ENCODE results near the gene NOTCH3.
A peak's percentile ranks its signal among the peaks of the same experiment; 100 is the strongest.

Gene NOTCH3

DNA sequence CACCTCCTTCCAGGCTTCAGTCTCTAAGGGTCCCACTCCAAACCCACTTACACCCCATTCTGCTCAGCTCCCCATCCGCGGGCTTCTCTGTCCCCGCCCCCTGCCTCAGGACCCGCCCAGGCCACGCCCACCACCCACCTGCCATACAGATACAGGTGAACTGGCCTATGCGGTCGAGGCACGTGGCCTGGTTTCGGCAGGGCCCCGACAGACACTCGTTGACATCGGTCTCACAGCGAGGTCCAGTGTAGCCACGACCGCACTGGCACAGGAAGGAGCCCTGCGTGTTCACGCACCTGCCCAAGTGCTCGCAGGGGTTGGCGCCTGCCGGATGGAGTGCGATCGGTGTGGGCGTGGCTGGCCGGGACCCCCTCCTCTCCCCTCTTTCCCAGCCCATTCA lies 11.9 kb downstream of the NOTCH3 start:
- Histone ChIP-seq H3K4me1 (ENCODE audit: control insufficient read depth, insufficient read depth, low read length) (peaks cover 4% of the 10 kb centered on the region), H3K36me3 (ENCODE audit: control insufficient read depth, insufficient read depth, low read length, severe bottlenecking) (peaks cover 27% of the 10 kb centered on the region), H3K9me3 (ENCODE audit: control insufficient read depth, low read length) (no peaks in the 10 kb centered on the region), H3K9ac (ENCODE audit: low read length) (no peak overlapping the region), H3K4me3 (ENCODE audit: low read length) (no peak overlapping the region), H3K27me3 (replicated peaks; ENCODE audit: control insufficient read depth, insufficient read depth, low read length) (no peaks in the 10 kb centered on the region)
- no peak for DNase-seq (ENCODE audit: low read depth)

DNA sequence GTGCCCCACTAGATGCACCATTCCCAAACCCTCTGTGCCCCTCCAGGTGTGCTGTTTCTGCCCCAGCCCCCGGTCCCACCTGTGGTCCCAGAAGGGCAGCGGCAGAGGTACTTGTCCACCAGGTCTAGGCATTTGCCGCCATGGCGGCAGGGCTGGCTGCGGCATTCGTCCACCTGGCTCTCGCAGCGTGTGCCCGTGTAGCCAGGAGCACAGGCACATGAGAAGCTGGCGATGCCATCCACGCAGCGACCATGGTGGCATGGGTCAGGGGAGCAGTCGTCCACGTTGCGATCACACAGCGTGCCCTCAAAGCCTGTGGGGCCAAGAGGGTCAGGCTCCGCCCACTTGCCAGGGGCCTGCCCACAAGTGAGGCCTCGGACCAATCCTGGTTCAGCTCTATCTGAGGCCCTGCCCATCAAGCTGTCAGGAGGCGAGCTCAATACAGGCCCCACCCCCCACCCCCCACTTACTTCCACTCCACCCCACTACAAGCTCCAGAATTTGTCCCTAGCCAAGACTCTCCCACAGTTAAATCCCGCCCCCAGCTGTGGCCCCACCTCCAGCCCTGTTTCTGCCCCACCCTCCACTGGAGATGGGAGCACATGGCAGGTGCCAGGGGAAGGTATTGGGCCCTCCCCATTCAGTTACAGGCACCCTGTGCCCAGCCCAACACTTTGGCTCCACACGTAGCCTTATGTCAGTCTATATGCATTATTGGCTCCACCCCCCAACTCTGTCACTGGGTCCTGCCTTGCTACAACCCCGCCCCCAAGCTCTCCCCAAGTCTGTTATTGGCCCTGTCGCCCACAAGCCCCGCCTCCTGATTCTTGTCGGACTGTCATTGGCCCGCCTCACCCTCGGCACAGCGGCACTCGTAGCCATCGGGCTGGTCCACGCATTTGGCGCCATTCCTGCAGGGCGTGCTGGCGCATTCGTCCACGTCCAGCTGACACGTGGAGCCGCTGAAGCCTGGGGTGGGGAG lies 13.5 kb downstream of the NOTCH3 start:
- peaks cover 27% of the 10 kb centered on the region for H3K36me3 ChIP-seq (ENCODE audit: control insufficient read depth, insufficient read depth, low read length, severe bottlenecking)

DNA sequence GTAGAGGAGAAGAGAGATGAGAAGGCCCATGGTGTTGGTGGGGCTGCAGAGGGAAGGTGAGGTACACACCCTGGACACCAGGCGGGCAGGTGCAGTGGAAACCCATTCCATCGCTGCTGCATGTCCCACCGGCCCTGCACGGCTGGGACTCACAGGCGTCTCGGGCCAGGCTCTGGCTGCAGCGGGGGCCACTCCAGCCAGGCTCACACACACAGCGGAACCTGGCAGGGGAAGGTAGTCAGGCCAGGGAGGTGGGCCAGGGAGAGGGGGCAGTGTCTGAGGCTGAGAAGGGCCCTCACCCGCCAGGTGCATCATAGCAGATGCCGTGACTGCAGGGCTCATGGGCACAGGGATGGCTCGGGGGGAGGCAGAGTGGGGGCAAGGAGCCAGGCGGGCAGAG lies 15.6 kb downstream of the NOTCH3 start:
- Histone ChIP-seq H3K4me1 (ENCODE audit: control insufficient read depth, insufficient read depth, low read length) (peaks cover 4% of the 10 kb centered on the region), H3K4me3 (ENCODE audit: low read length) (no peak overlapping the region), H3K9ac (ENCODE audit: low read length) (no peak overlapping the region), H3K9me3 (ENCODE audit: control insufficient read depth, low read length) (no peaks in the 10 kb centered on the region), H3K27me3 (replicated peaks; ENCODE audit: control insufficient read depth, insufficient read depth, low read length) (no peaks in the 10 kb centered on the region), H3K36me3 (ENCODE audit: control insufficient read depth, insufficient read depth, low read length, severe bottlenecking) (peaks cover 28% of the 10 kb centered on the region)
- no peak for DNase-seq (ENCODE audit: low read depth)

More for the DNA sequence above, 13.5 kb downstream of the NOTCH3 start:
- no peaks in the 10 kb centered on the region for H3K9me3 ChIP-seq (ENCODE audit: control insufficient read depth, low read length)
- no peak overlapping the region for H3K4me3 ChIP-seq (ENCODE audit: low read length)
- no peak for DNase-seq (ENCODE audit: low read depth)
- H3K9ac ChIP-seq (ENCODE audit: low read length): no peak overlapping the region
- no peaks in the 10 kb centered on the region for H3K27me3 ChIP-seq (replicated peaks; ENCODE audit: control insufficient read depth, insufficient read depth, low read length)
- H3K4me1 ChIP-seq (ENCODE audit: control insufficient read depth, insufficient read depth, low read length): peaks cover 4% of the 10 kb centered on the region

DNA sequence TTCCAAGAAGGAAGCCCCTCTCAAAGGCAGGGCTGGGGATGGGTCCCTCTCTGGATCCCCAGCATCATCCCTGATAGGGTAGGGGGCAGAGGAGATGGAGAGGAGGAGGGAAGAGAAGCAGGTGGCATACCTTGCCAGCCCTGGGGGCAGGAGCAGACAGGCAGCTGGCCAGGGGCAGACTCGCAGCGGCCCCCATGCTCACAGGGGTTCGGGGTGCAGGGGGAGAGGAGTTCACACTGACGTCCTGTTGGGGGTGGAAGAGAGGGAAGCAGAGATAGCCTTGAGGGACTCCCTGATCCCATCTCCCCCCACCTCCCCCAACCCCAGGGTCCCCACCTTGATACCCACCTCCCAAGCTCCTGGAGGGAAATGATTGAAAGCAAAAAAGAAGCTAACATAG lies 16.0 kb downstream of the NOTCH3 start:
- Histone ChIP-seq H3K36me3 (ENCODE audit: control insufficient read depth, insufficient read depth, low read length, severe bottlenecking) (peaks cover 27% of the 10 kb centered on the region), H3K9me3 (ENCODE audit: control insufficient read depth, low read length) (no peaks in the 10 kb centered on the region), H3K27me3 (replicated peaks; ENCODE audit: control insufficient read depth, insufficient read depth, low read length) (no peaks in the 10 kb centered on the region), H3K4me3 (ENCODE audit: low read length) (no peak overlapping the region), H3K4me1 (ENCODE audit: control insufficient read depth, insufficient read depth, low read length) (peaks cover 4% of the 10 kb centered on the region), H3K9ac (ENCODE audit: low read length) (no peak overlapping the region)
- DNase-seq (ENCODE audit: low read depth): no peak

DNA sequence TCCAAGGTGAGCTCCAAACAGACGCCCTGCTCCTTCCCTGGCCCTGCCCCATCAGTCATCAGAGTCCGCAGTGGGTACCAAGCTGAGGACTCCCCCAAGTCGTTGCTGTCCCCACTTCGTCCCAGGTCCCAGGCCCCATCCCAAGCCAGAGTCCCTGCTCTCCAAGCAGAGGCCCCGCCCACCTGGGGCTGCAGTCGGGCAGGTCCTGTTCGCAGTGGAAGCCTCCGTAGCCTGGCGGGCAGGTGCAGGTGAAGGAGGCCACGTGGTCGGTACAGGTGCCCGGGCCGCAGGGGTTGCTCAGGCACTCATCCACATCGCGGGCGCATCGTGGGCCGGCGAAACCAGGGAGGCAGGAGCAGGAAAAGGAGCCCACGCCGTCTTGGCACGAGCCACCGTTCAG lies 19.4 kb downstream of the NOTCH3 start:
- no peak for DNase-seq (ENCODE audit: low read depth)
- H3K27me3 ChIP-seq (replicated peaks; ENCODE audit: control insufficient read depth, insufficient read depth, low read length): no peaks in the 10 kb centered on the region
- no peak overlapping the region for H3K9ac ChIP-seq (ENCODE audit: low read length)
- no peaks in the 10 kb centered on the region for H3K9me3 ChIP-seq (ENCODE audit: control insufficient read depth, low read length)
- H3K4me3 ChIP-seq (ENCODE audit: low read length): no peak overlapping the region
- H3K36me3 ChIP-seq (ENCODE audit: control insufficient read depth, insufficient read depth, low read length, severe bottlenecking): peaks cover 32% of the 10 kb centered on the region
- peaks cover 4% of the 10 kb centered on the region for H3K4me1 ChIP-seq (ENCODE audit: control insufficient read depth, insufficient read depth, low read length)

DNA sequence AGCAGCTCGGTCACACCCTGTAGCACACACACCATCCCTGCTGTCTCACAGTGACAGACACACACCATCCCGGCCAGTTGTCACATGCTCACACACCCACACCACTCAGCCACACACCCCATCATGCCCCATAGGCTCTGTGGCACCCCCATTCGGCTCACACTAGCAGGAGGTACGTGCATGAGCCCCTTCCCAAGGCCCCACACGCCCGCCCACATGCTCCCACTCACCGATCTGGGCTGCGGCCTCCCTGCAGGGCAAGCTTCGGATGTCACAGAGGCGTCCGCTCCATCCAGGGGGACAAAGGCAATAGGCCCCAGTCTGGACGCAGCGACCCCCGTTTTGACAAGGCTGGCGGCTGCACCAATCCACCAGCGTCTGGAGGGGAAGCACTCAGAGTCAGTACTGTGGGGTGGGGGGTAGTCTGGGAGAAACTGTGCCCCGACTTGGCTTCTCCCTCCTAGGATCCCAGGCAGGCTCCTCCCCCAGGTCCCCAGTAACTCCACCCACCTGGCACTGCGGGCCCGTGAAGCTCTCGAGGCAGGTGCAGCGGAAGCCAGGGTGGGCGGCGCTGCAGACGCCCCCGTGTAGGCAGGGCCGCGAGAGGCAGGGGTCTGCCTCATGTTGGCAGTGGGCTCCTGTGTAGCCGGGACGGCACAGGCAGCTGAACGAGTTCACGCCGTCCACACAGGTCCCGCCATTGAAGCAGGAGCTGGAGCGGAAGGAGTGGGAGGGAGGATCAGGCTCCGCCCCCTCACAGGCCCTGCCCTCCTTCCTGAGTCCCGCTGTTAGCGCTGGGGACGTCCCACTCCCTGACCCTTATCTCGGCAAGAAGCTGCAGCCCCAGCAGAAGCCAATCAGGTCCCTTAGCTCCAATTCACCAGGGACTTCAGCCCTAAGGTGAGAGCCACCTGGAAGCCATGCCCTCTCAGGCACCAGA lies 20.1 kb downstream of the NOTCH3 start:
- H3K4me1 ChIP-seq (ENCODE audit: control insufficient read depth, insufficient read depth, low read length): peaks cover 4% of the 10 kb centered on the region
- no peak overlapping the region for H3K9ac ChIP-seq (ENCODE audit: low read length)
- peaks cover 28% of the 10 kb centered on the region for H3K36me3 ChIP-seq (ENCODE audit: control insufficient read depth, insufficient read depth, low read length, severe bottlenecking)
- no peak overlapping the region for H3K4me3 ChIP-seq (ENCODE audit: low read length)
- no peaks in the 10 kb centered on the region for H3K27me3 ChIP-seq (replicated peaks; ENCODE audit: control insufficient read depth, insufficient read depth, low read length)
- no peak for DNase-seq (ENCODE audit: low read depth)
- no peaks in the 10 kb centered on the region for H3K9me3 ChIP-seq (ENCODE audit: control insufficient read depth, low read length)

DNA sequence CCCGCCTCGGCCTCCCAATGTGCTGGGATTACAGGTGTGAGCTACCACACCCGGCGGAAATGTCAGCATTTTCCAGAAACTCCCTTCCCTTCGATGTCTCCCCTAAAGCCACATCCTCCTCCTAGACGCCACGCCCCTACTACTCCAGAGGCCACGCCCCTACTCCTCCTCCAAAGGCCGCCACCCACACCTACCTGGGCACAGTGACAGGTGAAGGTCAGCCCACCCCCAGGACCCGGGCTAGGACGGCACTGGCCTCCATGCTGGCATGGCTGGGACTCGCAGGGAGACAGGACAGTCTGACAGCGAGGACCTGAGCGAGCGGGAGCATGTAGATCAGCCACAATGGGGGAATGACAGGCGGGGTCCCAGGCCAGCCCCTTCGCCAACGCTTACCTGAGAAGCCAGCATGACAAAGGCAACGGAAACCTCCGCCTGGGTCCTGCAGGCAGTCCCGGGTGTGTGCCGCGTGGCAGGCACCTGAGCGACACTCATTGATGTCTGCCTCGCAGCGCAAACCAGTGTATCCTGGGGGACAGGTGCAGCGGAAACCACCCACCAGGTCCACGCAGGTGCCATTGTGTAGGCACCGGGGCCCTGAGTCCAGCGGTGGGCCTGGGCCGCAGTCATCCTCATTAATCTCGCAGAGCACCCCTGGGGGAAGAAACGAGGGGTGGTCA lies 22.0 kb downstream of the NOTCH3 start:
- H3K9me3 ChIP-seq (ENCODE audit: control insufficient read depth, low read length): no peaks in the 10 kb centered on the region
- H3K36me3 ChIP-seq (ENCODE audit: control insufficient read depth, insufficient read depth, low read length, severe bottlenecking): peaks cover 27% of the 10 kb centered on the region
- no peak overlapping the region for H3K4me3 ChIP-seq (ENCODE audit: low read length)
- no peak overlapping the region for H3K9ac ChIP-seq (ENCODE audit: low read length)
- no peaks in the 10 kb centered on the region for H3K27me3 ChIP-seq (replicated peaks; ENCODE audit: control insufficient read depth, insufficient read depth, low read length)
- no peak for DNase-seq (ENCODE audit: low read depth)
- H3K4me1 ChIP-seq (ENCODE audit: control insufficient read depth, insufficient read depth, low read length): no peaks in the 10 kb centered on the region

DNA sequence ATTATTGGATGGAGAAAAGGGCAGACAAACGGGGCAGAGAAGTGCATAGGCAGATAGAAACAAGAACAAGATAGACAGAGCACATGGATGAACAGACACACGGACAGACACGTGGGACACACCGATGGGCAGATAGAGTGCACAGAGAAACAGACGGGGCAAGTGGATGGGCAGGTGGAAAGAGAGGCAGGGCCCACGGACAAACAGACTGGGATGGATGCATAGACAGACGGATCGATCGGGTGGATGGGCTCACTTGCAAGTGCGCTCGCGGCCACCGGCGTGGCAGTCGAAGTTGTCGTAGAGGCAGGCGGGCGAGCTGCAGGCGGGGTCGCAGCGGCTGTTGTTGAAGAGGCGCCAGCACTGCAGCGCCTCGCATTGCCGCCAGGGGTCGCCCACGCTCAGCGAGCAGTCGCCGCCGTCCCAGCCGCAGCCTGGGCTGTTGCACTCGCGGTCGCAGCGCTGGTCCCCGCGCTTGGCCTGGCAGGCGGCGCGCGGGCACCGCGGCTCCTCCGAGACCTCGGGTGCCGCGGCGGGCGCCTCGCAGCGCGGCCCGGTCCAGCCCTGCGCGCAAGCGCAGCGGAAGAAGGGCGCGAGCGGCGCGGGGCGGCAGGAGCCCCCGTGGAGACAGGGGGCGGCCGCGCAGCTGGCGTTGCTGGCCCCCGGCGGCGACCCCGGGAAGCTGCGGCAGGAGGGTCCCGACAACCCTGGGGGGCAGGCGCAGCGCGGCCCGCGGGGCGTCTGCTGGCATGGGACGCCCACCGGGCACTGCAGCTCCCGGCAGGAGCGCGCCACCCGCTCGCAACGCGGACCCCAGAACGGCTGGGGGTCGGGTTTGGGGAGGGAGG lies 23.3 kb downstream of the NOTCH3 start:
- no peaks in the 10 kb centered on the region for H3K27me3 ChIP-seq (replicated peaks; ENCODE audit: control insufficient read depth, insufficient read depth, low read length)
- peaks cover 27% of the 10 kb centered on the region for H3K36me3 ChIP-seq (ENCODE audit: control insufficient read depth, insufficient read depth, low read length, severe bottlenecking)
- no peaks in the 10 kb centered on the region for H3K9me3 ChIP-seq (ENCODE audit: control insufficient read depth, low read length)
- H3K4me3 ChIP-seq (ENCODE audit: low read length): peak overlapping the region; percentile 53
- no peaks in the 10 kb centered on the region for H3K4me1 ChIP-seq (ENCODE audit: control insufficient read depth, insufficient read depth, low read length)
- H3K9ac ChIP-seq (ENCODE audit: low read length): peak overlapping the region; percentile 44
- DNase-seq (ENCODE audit: low read depth): peak; percentile 91

DNA sequence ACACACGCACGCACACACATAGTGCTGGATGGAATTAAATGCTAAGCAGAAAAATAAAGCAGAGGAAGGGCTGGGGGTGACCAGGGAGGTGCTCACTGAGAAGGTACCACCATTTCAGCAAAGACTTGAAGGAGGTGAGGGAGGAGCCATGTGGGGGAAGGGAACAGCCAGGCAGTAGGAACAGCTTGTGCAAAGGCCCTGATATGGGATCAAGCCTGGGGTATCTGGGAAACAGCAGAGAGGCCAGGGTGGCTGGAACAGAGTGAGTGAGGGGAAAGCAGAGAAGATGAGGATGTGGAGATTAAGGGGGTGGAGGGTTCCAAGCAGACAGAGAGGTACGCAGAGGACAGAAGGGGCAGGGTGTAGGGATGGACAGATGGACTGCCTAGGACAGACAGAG lies 25.2 kb downstream of the NOTCH3 start:
- no peak for DNase-seq (ENCODE audit: low read depth)
- Histone ChIP-seq H3K27me3 (replicated peaks; ENCODE audit: control insufficient read depth, insufficient read depth, low read length) (no peaks in the 10 kb centered on the region), H3K9me3 (ENCODE audit: control insufficient read depth, low read length) (no peaks in the 10 kb centered on the region), H3K4me3 (ENCODE audit: low read length) (no peak overlapping the region), H3K4me1 (ENCODE audit: control insufficient read depth, insufficient read depth, low read length) (no peaks in the 10 kb centered on the region), H3K36me3 (ENCODE audit: control insufficient read depth, insufficient read depth, low read length, severe bottlenecking) (peaks cover 21% of the 10 kb centered on the region), H3K9ac (ENCODE audit: low read length) (no peak overlapping the region)

DNA sequence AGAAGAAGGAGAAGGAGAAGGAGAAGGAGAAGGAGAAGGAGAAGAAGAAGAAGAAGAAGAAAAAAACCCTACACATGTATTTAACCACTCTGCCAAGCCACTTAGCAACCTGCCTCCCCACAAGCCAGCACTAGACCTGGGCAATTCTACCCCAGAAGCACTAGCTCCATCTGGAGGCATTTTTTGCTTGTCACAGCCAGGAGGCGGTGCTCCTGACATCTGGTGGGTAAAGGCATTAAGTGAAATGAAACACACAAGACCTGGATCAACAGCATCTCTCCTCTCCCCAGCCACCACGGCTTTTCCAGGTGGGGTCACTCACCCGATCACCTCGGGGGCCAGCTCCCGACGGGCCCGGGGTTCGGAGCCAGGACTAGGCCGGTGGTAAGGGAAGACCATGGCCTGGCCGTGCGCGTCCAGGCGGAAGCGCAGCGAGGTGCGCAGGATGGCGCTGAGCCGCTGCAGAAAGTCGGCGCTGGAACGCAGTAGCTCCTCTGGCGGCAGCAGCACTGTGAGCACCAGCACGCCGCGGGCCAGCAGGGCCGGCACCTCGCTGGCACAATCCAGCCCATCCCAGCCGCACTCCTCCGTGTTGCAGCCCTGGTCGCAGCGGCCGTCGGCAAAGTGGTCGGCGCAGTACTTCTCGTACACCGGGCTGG lies 26.9 kb downstream of the NOTCH3 start:
- H3K36me3 ChIP-seq (ENCODE audit: control insufficient read depth, insufficient read depth, low read length, severe bottlenecking): peaks cover 13% of the 10 kb centered on the region
- no peak overlapping the region for H3K9ac ChIP-seq (ENCODE audit: low read length)

More for the DNA sequence above, 26.9 kb downstream of the NOTCH3 start:
- Histone ChIP-seq H3K27me3 (replicated peaks; ENCODE audit: control insufficient read depth, insufficient read depth, low read length) (no peaks in the 10 kb centered on the region), H3K9me3 (ENCODE audit: control insufficient read depth, low read length) (no peaks in the 10 kb centered on the region), H3K4me3 (ENCODE audit: low read length) (no peak overlapping the region), H3K4me1 (ENCODE audit: control insufficient read depth, insufficient read depth, low read length) (no peaks in the 10 kb centered on the region)
- DNase-seq (ENCODE audit: low read depth): no peak
